Stimulated activated naive CD8-positive, alpha-beta T cell treated with anti-CD3 and anti-CD28 coated beads, Interleukin-15, Interleukin-2, amounts not matched to agents 100 ng/mL and 50 ng/mL, for 24 hours (primary cell): ENCODE results near the gene COL19A1.

Experiments used
- H3K27ac Mint-ChIP-seq: one replicate; pipeline ENCODE4 v1.8.0; 2021; ENCODE audit warnings: mild to moderate bottlenecking, mixed read lengths
- H3K27me3 Mint-ChIP-seq: one replicate; pipeline ENCODE4 v1.8.0; 2021; ENCODE audit warnings: mixed read lengths
- H3K36me3 Mint-ChIP-seq: one replicate; pipeline ENCODE4 v1.8.0; 2021; ENCODE audit warnings: low read depth, mixed read lengths
- H3K4me1 Mint-ChIP-seq: one replicate; pipeline ENCODE4 v1.8.0; 2021; ENCODE audit warnings: low read depth, mixed read lengths
- H3K4me3 Mint-ChIP-seq: one replicate; pipeline ENCODE4 v1.8.0; 2021; ENCODE audit warnings: mild to moderate bottlenecking, mixed read lengths
- H3K9me3 Mint-ChIP-seq: one replicate; pipeline ENCODE4 v1.8.0; 2021; ENCODE audit warnings: mixed read lengths

COL19A1 gene

GRCh38 chr6:70258483-70258882, 392.1 kb downstream of the COL19A1 start:
- peaks cover under 1% of the 10 kb centered on the region for H3K27me3 Mint-ChIP-seq
- H3K36me3 Mint-ChIP-seq = no peaks in the 10 kb centered on the region
- no peak overlapping the region for H3K27ac Mint-ChIP-seq
- no peak overlapping the region for H3K4me3 Mint-ChIP-seq
- H3K4me1 Mint-ChIP-seq = no peaks in the 10 kb centered on the region
- no peaks in the 10 kb centered on the region for H3K9me3 Mint-ChIP-seq
